ENCODE data around the gene METRN.
A peak's percentile ranks its signal among the peaks of the same experiment; 100 is the strongest.

Gene METRN

DNA sequence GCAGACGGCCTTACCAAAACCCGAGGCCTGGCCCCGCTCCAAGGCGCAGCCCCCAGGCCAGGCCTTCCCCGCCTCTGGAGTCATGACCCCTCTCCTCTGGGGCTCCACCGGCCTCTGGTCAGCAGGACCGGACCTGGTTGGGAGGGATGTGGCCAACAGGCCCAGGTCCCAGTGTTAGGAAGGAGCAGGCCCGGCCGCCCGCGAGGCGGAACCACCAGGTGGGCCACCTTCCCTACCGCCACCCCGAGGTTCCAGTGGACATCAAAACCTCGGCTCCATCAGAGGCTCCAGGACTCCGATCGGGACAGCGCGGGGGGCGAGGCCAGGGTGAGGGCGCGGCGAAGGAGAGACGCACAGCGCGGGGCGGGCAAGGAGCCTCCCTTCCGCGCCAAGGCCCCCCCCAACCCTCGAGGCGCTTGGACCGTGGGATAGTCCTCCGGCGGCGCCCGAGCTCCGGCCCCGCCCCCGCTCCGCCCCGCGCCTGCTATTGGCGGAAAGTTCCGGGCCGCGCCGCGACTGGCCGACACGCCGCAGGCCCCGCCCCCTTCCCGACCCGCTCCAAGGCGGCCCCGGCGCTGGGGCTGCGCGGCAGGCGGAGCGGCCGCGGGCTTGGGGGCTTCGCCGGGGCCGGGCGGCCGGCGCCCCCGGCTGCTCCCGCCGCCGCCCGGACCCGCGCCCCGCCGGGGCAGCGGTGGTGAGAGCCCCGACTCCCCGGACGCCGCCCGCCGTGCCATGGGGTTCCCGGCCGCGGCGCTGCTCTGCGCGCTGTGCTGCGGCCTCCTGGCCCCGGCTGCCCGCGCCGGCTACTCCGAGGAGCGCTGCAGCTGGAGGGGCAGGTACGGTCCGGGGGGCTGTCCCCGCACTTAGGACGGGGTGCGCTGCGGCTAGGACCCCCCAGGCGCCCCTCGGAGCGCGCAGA is at the start of gene METRN:
Gene METRN, plus strand, starts transcription at position 561 of the 919 bp plus-strand sequence. Its CDS starts 172 bp downstream, at position 733.
- peak within 1 kb of the TSS; percentile 34 for H3K4me3 ChIP-seq (ENCODE audit: low read depth, low read length)
- peak; percentile 88 for DNase-seq (ENCODE audit: low read depth)
- TF ChIP-seq, protein P1, sequence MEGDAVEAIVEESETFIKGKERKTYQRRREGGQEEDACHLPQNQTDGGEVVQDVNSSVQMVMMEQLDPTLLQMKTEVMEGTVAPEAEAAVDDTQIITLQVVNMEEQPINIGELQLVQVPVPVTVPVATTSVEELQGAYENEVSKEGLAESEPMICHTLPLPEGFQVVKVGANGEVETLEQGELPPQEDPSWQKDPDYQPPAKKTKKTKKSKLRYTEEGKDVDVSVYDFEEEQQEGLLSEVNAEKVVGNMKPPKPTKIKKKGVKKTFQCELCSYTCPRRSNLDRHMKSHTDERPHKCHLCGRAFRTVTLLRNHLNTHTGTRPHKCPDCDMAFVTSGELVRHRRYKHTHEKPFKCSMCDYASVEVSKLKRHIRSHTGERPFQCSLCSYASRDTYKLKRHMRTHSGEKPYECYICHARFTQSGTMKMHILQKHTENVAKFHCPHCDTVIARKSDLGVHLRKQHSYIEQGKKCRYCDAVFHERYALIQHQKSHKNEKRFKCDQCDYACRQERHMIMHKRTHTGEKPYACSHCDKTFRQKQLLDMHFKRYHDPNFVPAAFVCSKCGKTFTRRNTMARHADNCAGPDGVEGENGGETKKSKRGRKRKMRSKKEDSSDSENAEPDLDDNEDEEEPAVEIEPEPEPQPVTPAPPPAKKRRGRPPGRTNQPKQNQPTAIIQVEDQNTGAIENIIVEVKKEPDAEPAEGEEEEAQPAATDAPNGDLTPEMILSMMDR (IDR thresholded peaks at IDR 0.05; ENCODE audit: insufficient read depth, low read depth, low read length, missing control alignments): no peak

DNA sequence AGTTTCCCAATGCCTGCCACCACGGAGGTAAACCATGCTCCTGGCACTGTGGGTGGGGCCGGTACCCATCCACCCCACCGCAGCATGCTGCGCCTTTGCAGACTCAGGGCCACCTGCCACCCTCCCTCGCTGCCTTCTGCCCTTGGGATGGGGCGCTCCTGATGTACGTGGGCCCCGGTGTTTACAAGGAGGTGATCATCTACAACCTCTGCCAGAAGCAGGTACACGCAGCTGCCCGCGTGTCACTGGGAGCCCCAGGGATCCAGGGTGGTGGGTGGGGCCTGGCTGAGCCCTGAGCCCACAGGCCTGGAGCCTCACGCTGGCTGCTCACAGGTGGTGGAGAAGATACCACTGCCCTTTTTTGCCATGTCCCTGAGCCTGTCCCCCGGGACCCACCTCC is 48.3 kb upstream of the METRN start:
- no peak for DNase-seq (ENCODE audit: low read depth)
- H3K4me3 ChIP-seq (ENCODE audit: low read depth, low read length): no peak overlapping the region
- TF ChIP-seq, protein P1 (IDR thresholded peaks at IDR 0.05; ENCODE audit: insufficient read depth, low read depth, low read length, missing control alignments): no peak

DNA sequence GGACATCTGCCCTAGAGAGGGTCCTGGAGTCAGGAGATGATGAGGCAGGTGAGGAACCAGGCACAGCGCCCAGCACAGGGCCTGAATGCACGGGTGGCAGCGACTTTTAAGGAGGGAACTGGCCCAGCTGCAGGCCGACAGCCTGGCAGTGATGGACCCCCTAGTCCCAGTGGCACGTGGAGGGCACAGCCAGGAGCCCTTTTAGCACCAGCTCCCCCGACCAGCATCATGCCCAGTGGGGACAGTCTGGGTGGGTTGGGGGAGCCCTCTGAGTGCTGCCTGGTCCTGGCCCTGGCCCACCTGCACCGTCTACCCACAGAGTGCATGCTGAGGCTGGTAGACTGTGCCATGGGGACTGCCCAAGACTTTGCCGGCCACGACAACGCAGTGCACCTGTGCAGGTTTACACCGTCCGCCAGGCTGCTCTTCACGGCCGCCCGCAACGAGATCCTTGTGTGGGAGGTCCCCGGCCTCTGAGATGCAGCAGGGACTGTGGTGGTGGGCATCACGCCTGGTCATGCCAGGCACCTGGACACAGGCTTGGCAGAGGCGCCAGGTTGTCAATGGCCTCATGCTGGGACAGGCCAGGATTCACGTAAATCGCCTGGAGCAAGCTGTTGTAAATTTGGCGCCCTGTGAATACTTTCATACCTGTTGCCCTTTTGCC is 47.7 kb upstream of the METRN start:
- DNase-seq (ENCODE audit: low read depth): no peak
- TF ChIP-seq, protein P1 (IDR thresholded peaks at IDR 0.05; ENCODE audit: insufficient read depth, low read depth, low read length, missing control alignments): no peak
- H3K4me3 ChIP-seq (ENCODE audit: low read depth, low read length): peak overlapping the region; percentile 20

DNA sequence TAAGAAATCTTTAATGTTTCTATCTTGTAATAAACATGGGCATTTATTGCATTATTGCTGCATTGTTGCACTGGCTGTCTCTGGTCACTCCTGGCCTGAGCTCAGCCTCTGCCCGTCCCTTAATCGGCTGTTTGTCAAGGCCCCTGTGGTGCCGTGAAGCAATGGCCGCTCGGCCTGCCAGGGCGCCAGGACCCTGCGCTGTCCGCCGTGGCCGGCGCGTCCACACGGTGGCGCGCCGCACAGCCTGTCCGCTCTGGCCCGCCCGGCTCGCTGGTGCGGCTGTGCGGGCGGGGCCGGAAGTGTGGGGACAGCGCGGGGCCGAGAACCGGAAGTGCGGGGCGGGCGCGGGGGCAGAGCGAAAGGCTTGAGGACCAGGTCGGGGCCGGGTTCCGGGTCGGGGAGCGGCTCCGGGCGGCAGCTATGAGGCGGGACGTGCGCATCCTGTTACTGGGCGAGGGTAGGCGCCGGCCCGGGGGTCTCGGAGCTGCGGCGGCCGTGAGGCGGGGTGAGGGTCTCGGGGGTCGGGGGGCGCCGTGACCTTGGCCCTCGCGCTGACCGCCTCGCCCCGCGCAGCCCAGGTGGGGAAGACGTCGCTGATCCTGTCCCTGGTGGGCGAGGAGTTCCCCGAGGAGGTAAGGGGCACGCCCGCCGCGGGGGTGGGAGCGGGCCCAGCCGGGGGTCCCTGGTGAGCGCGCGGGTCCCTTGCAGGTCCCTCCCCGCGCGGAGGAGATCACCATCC is 47.0 kb upstream of the METRN start, which contains the start of gene RHOT2:
Gene RHOT2, plus strand, starts transcription at position 353 of the 739 bp plus-strand sequence. Its CDS starts 68 bp downstream, at position 421.
- DNase-seq (ENCODE audit: low read depth): peak; percentile 97
- TF ChIP-seq, protein P1 (IDR thresholded peaks at IDR 0.05; ENCODE audit: insufficient read depth, low read depth, low read length, missing control alignments): peak; percentile 89
- peak within 1 kb of the TSS; percentile 71 for H3K4me3 ChIP-seq (ENCODE audit: low read depth, low read length)

DNA sequence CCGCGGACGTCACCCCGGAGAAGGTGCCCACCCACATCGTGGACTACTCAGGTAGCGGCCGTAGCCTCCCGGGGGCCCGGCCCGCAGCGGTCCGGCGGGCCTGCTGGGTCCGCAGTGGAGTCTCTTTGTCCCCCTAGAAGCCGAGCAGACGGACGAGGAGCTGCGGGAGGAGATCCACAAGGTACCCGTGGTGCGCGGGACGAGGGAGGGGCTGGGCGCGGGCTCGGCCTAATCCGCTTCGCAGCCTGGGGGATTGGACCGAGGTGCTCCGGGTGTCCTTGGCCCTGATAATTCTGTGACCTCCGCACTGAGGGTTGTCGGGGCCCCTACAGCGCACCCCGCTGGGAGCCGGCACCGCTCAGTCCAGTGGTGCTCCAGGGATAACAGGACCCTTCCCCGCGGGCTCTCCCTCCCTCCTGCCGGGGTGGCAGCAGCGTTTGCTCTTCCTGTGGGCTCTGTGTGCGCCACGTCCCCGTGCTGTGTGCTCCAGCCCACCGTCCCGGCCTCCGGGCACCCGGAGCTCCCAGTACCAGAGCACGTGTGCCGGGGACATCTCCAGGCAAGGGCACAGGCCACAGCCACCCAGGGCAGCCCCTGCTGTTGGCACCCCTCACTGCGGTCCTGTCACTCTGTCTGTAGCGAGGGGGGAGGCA is 46.3 kb upstream of the METRN start:
- TF ChIP-seq, protein P1 (IDR thresholded peaks at IDR 0.05; ENCODE audit: insufficient read depth, low read depth, low read length, missing control alignments): no peak
- no peak for DNase-seq (ENCODE audit: low read depth)
- H3K4me3 ChIP-seq (ENCODE audit: low read depth, low read length): peak overlapping the region; percentile 71

DNA sequence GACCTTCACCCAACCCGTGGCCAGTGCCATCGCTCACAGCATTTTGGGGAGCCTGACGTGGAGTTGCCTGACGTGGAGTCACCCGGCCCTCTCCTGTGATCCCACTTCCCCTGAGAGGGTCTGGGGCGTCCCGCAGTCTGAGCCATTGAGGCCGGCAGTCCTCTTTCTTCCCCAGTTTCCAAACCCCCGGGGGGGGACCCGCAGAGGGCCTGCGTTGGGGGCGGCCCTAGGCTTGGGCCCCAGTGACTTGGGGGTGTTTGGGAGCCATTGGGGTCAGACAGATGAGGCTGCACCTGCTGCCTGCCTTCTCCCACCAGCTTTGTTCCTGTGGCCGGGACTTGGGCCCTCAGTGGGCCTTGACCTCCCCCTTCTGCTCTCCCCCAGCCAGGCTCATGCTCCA is 45.3 kb upstream of the METRN start:
- TF ChIP-seq, protein P1 (IDR thresholded peaks at IDR 0.05; ENCODE audit: insufficient read depth, low read depth, low read length, missing control alignments): no peak
- no peak for DNase-seq (ENCODE audit: low read depth)
- no peak overlapping the region for H3K4me3 ChIP-seq (ENCODE audit: low read depth, low read length)

All from GM12865 (cell line).